GM19328 (cell line): ENCODE results near the gene CSN2.

Experiments
- ATAC-seq: cut with Tn5 transposase; IDR thresholded peaks from one replicate; pipeline ENCODE4 v1.9.1; 2021; ENCODE audit warnings: mild to moderate bottlenecking, moderate library complexity; ENCODE audit not compliant: unreplicated experiment

CSN2 gene

GRCh38 chr4:69907151-69907550 lies 58.4 kb downstream of the CSN2 start:
- ATAC-seq = no peak
